ENCODE results near the gene B3GLCT. TPM values are rescaled to one million over a fixed set of nuclear protein-coding genes. Genes with fewer than 3 reads are reported as not detected.

The B3GLCT gene
- total RNA-seq, 1 experiment from 2014 or later: 3.2 TPM

GRCh38 chr13:31355001-31355400, 155.2 kb downstream of the B3GLCT start:
- TF ChIP-seq EZH2 (IDR thresholded peaks at IDR 0.05; ENCODE audit: low read length, unreplicated experiment) (no peak), EZH2phosphoT487 (IDR thresholded peaks at IDR 0.05; ENCODE audit: borderline replicate concordance, low read length) (no peak)
- TF ChIP-seq, protein P1, sequence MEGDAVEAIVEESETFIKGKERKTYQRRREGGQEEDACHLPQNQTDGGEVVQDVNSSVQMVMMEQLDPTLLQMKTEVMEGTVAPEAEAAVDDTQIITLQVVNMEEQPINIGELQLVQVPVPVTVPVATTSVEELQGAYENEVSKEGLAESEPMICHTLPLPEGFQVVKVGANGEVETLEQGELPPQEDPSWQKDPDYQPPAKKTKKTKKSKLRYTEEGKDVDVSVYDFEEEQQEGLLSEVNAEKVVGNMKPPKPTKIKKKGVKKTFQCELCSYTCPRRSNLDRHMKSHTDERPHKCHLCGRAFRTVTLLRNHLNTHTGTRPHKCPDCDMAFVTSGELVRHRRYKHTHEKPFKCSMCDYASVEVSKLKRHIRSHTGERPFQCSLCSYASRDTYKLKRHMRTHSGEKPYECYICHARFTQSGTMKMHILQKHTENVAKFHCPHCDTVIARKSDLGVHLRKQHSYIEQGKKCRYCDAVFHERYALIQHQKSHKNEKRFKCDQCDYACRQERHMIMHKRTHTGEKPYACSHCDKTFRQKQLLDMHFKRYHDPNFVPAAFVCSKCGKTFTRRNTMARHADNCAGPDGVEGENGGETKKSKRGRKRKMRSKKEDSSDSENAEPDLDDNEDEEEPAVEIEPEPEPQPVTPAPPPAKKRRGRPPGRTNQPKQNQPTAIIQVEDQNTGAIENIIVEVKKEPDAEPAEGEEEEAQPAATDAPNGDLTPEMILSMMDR (conservative IDR thresholded peaks at IDR 0.05; ENCODE audit: low read depth, low read length): no peak
- no peak overlapping the region for H3K27ac ChIP-seq (ENCODE audit: low read length)
- H4K20me1 ChIP-seq (ENCODE audit: low read length): no peaks in the 10 kb centered on the region
- H3K36me3 ChIP-seq (ENCODE audit: low read depth, low read length): no peaks in the 10 kb centered on the region
- H3K9ac ChIP-seq (ENCODE audit: low read length): no peak overlapping the region
- no peak overlapping the region for H2AFZ ChIP-seq (ENCODE audit: low read length)
- no peak overlapping the region for H3K4me2 ChIP-seq (ENCODE audit: low read length)
- H3F3A ChIP-seq (ENCODE audit: low read length, unreplicated experiment): no peaks in the 10 kb centered on the region
- H3K4me3 ChIP-seq (ENCODE audit: low read length): no peak overlapping the region
- ATAC-seq (no peak), DNase-seq (no peak)
- BruUV-seq (replicated peaks): no TSS peak
- H3K9me2 ChIP-seq (replicated peaks; ENCODE audit: low read length): no peaks in the 10 kb centered on the region
- intact Hi-C loops (cut with micrococcal nuclease): no loop called here
- no peaks in the 10 kb centered on the region for H3K9me3 ChIP-seq (ENCODE audit: low read length)
- ChIA-PET POLR2A (ENCODE audit: unreplicated experiment) (no interaction called here), CTCF (no interaction called here)
- no peaks in the 10 kb centered on the region for H3K79me2 ChIP-seq (ENCODE audit: low read length)
- no peaks in the 10 kb centered on the region; the same call in 1 of the 2 replicates for H3K27me3 ChIP-seq (ENCODE audit: low read length)
- H3K4me1 ChIP-seq (ENCODE audit: insufficient read depth, low read length): no peaks in the 10 kb centered on the region

- H3K27ac ChIP-seq (ENCODE audit: low read length): no peak overlapping the region
- POLR2A ChIA-PET (ENCODE audit: unreplicated experiment): no interaction called here
- H3F3A ChIP-seq (ENCODE audit: low read length, unreplicated experiment): no peaks in the 10 kb centered on the region
- no peak for TF ChIP-seq EZH2 (IDR thresholded peaks at IDR 0.05; ENCODE audit: low read length, unreplicated experiment)
- TF ChIP-seq, protein P1 (conservative IDR thresholded peaks at IDR 0.05; ENCODE audit: low read depth, low read length): no peak
- TF ChIP-seq EZH2phosphoT487 (IDR thresholded peaks at IDR 0.05; ENCODE audit: borderline replicate concordance, low read length): no peak
- no peaks in the 10 kb centered on the region for H3K79me2 ChIP-seq (ENCODE audit: low read length)
- BruUV-seq (replicated peaks): no TSS peak
- no peaks in the 10 kb centered on the region for H3K27me3 ChIP-seq (ENCODE audit: low read length)
- H4K20me1 ChIP-seq (ENCODE audit: low read length): no peaks in the 10 kb centered on the region
- intact Hi-C loops (cut with micrococcal nuclease): no loop called here
- H3K9ac ChIP-seq (ENCODE audit: low read length): no peak overlapping the region
- no peaks in the 10 kb centered on the region for H3K36me3 ChIP-seq (ENCODE audit: low read depth, low read length)
- no peak for DNase-seq
- ATAC-seq: no peak
- no peak overlapping the region for H3K4me2 ChIP-seq (ENCODE audit: low read length)
- no peak overlapping the region for H2AFZ ChIP-seq (ENCODE audit: low read length)
- CTCF ChIA-PET: no interaction called here
- H3K9me3 ChIP-seq (ENCODE audit: low read length): no peaks in the 10 kb centered on the region
- no peaks in the 10 kb centered on the region for H3K4me1 ChIP-seq (ENCODE audit: insufficient read depth, low read length)
- H3K4me3 ChIP-seq (ENCODE audit: low read length): no peak overlapping the region
- H3K9me2 ChIP-seq (replicated peaks; ENCODE audit: low read length): no peaks in the 10 kb centered on the region
These were observed 157.2 kb downstream of the B3GLCT start for GRCh38 chr13:31356991-31357390.

- no peaks in the 10 kb centered on the region for H3K4me1 ChIP-seq (ENCODE audit: insufficient read depth, low read length)
- H3K79me2 ChIP-seq (ENCODE audit: low read length): no peaks in the 10 kb centered on the region
- DNase-seq: no peak
- no peaks in the 10 kb centered on the region for H4K20me1 ChIP-seq (ENCODE audit: low read length)
- H3K4me2 ChIP-seq (ENCODE audit: low read length): no peak overlapping the region
- ATAC-seq: no peak
- H3K27me3 ChIP-seq (ENCODE audit: low read length): no peaks in the 10 kb centered on the region
- CTCF ChIA-PET: no interaction called here
- no peak overlapping the region for H2AFZ ChIP-seq (ENCODE audit: low read length)
- no peaks in the 10 kb centered on the region for H3K9me3 ChIP-seq (ENCODE audit: low read length)
- H3K36me3 ChIP-seq (ENCODE audit: low read depth, low read length): no peaks in the 10 kb centered on the region
- TF ChIP-seq, protein P1 (conservative IDR thresholded peaks at IDR 0.05; ENCODE audit: low read depth, low read length): no peak
- intact Hi-C loops (cut with micrococcal nuclease): no loop called here
- POLR2A ChIA-PET (ENCODE audit: unreplicated experiment): no interaction called here
- no peak overlapping the region for H3K27ac ChIP-seq (ENCODE audit: low read length)
- BruUV-seq (replicated peaks): no TSS peak
- no peak overlapping the region for H3K9ac ChIP-seq (ENCODE audit: low read length)
- H3K9me2 ChIP-seq (replicated peaks; ENCODE audit: low read length): no peaks in the 10 kb centered on the region
- H3K4me3 ChIP-seq (ENCODE audit: low read length): no peak overlapping the region
- H3F3A ChIP-seq (ENCODE audit: low read length, unreplicated experiment): no peaks in the 10 kb centered on the region
These were observed 157.8 kb downstream of the B3GLCT start for GRCh38 chr13:31357581-31357980.

Measured in PC-3 (cell line).